ENCODE data around the gene STARD10.

The STARD10 gene

DNA sequence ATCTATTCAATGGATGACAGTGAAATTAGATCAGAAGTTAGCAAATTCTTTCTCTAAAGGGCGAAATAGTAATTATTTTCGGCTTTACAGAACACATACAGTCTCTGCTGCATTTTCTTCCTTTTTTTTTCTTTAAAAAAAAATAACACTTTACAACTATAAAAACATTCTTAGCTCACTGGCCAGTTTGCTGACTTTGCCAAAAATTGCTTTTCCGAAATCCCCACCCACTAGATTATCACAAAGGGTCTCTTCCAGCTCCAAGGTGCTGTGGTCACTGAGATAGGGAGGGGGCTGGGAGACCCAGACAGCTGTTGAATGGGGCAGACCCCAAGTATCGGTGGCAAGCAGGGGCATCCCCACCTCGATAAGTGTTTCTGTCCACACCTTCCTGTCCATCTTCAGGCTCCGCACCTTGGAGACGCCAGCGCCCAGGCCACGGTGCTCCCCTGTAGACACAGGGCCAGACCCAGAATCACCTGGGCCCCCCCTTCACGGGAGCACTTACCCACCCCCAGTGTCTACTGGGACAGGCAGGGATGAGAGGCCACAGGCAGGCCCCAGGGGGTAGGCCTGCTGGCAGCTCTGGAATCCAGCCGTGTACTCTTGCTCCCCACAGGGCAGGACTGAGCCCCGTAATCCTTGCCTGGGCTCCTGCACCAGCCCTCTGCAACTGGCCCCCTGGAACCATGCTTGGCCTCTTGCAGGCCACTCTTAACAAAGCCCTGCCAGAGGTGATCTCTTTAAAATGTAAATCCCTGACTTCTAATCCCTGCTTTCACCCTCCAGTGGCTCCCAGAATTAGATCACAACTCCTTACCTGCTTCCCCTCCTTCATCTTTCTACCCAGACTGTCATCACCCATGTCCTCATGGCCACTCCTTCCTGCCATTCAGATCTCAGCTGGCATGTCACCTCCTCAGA, 88.1 kb downstream of the STARD10 start:
- no peak for DNase-seq (ENCODE audit: low spot score)

DNA sequence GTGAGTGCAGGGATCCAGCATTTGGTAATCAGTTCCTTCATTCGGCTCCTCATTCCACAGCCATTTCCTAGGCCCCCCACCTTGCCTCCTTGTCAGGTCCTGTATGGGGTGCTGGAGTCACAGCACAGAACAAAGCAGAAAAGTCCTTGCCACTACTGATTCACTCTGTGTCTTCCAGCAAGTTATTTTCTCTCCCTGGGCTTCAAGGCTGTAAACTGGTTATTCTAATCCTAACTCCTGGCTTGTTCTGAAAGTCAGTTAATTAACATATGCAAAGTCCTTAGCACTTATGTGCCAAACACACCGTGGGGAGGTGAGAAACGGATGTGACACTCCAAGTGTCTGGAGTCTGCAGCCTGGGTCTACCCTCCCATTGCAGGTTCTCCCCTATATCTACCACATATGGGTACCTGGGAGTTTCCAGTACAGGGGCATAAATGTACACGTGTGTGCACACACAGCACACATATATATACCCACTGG, 89.0 kb downstream of the STARD10 start:
- no peak for DNase-seq (ENCODE audit: low spot score)
